ENCODE data around the gene RFX2.
A peak's percentile ranks its signal among the peaks of the same experiment; 100 is the strongest.

RFX2 gene

DNA sequence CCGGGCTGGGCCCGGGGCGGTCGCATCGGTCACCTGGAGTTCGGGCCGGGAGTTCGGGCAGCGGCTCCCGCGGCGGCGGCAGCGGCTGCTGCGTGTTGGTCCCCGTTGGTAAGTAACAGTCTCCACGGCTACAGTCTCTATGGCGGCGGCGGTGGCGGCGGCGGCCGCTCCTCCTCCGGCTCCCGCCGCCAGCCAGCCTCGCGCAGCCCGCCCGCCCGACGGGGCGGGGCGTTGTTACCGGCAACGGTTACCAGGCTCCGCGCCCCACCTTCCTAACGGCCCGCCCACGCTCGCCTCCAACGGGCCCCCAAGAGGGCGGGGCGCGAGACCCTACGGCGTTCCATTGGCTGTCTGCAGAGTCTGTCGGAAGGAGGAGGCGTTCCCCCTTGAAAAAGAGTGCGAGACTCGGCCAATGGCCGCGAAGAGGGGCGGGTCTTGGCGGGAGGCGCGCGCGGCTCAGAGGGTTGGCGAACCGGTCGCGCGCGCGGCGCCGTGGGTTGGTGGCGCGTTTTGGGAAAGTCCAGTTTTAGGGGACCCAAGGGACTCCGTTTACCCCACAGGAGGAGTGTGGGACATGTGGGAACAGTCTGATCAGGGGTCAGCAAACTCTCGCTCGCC lies at the start of gene RFX2:
TSS of gene RFX2 (minus strand) at position 141 of the 618 bp plus-strand sequence. CDS start 63,004 bp downstream, outside the sequence.
- TF ChIP-seq, protein P1, sequence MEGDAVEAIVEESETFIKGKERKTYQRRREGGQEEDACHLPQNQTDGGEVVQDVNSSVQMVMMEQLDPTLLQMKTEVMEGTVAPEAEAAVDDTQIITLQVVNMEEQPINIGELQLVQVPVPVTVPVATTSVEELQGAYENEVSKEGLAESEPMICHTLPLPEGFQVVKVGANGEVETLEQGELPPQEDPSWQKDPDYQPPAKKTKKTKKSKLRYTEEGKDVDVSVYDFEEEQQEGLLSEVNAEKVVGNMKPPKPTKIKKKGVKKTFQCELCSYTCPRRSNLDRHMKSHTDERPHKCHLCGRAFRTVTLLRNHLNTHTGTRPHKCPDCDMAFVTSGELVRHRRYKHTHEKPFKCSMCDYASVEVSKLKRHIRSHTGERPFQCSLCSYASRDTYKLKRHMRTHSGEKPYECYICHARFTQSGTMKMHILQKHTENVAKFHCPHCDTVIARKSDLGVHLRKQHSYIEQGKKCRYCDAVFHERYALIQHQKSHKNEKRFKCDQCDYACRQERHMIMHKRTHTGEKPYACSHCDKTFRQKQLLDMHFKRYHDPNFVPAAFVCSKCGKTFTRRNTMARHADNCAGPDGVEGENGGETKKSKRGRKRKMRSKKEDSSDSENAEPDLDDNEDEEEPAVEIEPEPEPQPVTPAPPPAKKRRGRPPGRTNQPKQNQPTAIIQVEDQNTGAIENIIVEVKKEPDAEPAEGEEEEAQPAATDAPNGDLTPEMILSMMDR (IDR thresholded peaks at IDR 0.05; ENCODE audit: low read length, missing control alignments) = no peak

GRCh38 chr19:6156033-6156432 lies 45.7 kb upstream of the RFX2 start:
- TF ChIP-seq, protein P1 (IDR thresholded peaks at IDR 0.05; ENCODE audit: low read length, missing control alignments) = no peak
- no peak for DNase-seq (ENCODE audit: low read depth)
- no peak overlapping the region for H3K4me3 ChIP-seq (replicated peaks; ENCODE audit: low read depth, low read length)

More for the DNA sequence above, at the start of gene RFX2:
- DNase-seq (ENCODE audit: low read depth) = peak; percentile 99
- H3K4me3 ChIP-seq (replicated peaks; ENCODE audit: low read depth, low read length) = peak within 1 kb of the TSS; percentile 70

DNA sequence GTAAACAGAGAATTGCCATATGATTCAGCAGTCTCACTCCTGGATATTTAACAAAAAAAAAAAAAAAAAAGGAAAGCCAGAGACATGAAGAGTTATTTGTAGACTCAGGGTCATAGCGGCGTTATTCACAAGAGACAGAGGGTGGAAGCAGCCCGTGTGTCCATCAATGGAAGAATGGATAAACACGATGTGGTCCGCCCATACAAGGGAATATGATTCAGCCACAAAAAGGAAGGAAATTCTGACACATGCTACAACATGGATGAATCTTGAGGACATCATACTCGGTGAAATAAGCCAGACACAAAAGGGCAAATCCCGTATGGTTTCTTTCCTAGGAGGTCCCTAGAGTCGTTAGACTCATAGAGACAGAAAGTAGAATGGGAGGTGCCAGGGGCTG lies 40.0 kb upstream of the RFX2 start:
- no peak overlapping the region for H3K4me3 ChIP-seq (replicated peaks; ENCODE audit: low read depth, low read length)
- TF ChIP-seq, protein P1 (IDR thresholded peaks at IDR 0.05; ENCODE audit: low read length, missing control alignments) = no peak
- DNase-seq (ENCODE audit: low read depth) = no peak

DNA sequence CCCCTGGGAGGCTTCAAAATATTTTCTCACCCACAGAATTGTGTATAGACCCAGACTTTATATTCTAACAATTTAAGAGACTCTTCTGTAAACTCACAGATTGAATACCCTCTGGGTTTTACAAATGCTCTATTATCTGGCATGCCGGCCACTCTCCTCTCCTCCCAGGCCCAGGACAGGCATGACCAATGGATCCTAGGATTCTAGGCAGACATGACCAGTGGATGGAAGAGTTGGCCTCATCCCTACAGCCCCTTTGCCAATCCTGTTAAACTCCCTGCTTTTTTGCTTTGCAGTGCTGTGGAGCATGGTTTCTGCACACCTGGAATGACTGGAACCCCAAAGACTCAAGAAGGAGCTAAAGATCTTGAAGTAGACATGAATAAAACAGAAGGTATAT lies 30.9 kb upstream of the RFX2 start:
- TF ChIP-seq, protein P1 (IDR thresholded peaks at IDR 0.05; ENCODE audit: low read length, missing control alignments) = no peak
- no peak overlapping the region for H3K4me3 ChIP-seq (replicated peaks; ENCODE audit: low read depth, low read length)
- no peak for DNase-seq (ENCODE audit: low read depth)

- H3K4me3 ChIP-seq (replicated peaks; ENCODE audit: low read depth, low read length) = no peak overlapping the region
- TF ChIP-seq, protein P1 (IDR thresholded peaks at IDR 0.05; ENCODE audit: low read length, missing control alignments) = no peak
Observed at GRCh38 chr19:6138511-6138910, 28.2 kb upstream of the RFX2 start.

DNA sequence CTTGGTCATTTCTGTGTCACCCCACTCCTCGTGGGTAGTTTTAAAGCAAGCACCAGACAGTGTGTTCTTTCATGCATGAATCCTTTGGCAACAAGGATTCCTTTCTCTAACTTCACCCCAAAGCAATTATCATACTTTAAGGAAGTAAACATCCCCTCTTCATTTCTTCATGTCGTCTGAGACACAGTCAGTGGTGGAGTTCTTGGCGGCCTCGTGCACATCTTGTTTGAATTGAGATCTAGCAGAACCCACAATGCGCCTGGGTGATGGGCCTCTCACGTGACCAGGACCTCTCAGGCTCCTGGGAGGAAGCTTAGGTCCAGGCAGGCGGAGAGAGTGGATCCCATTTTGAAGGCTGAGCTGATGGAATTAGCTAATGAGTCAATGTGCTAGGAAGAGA lies 27.8 kb upstream of the RFX2 start:
- DNase-seq (ENCODE audit: low read depth) = no peak
- TF ChIP-seq, protein P1 (IDR thresholded peaks at IDR 0.05; ENCODE audit: low read length, missing control alignments) = no peak
- H3K4me3 ChIP-seq (replicated peaks; ENCODE audit: low read depth, low read length) = no peak overlapping the region

More at GRCh38 chr19:6138511-6138910, 28.2 kb upstream of the RFX2 start:
- no peak for DNase-seq (ENCODE audit: low read depth)

DNA sequence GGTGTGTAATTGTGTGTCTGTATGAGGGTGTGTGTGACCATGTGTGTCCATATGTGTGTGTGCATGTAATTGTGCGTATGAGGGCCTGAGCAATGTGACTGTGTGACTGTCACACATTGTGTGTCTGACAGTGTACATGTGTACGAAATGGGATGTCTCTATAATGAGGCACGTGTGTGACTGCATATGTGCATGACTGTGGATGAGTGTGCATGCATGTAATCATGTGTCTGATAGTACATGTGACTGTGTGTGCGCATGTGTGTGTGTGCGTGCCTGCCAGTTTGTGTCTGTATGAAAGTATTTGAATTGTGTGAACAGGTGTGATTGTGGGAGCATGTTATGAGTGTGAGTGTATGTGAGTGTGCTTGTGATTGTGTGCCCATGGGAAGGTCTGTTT lies 22.9 kb upstream of the RFX2 start:
- no peak overlapping the region for H3K4me3 ChIP-seq (replicated peaks; ENCODE audit: low read depth, low read length)
- TF ChIP-seq, protein P1 (IDR thresholded peaks at IDR 0.05; ENCODE audit: low read length, missing control alignments) = no peak
- no peak for DNase-seq (ENCODE audit: low read depth)
